HuH-7 (cell line): Measurements from ENCODE around the gene HBA1.
"Not testable (repeated sequence)": the region's sequence is repeated elsewhere in the genome, so short reads cannot be mapped to it uniquely, and the experiment has no call there.

ENCODE experiments used
- DNase-seq: peaks from one replicate; pipeline ENCODE4 v3.0.0; 2011; ENCODE audit warnings: low spot score

The HBA1 gene

GRCh38 chr16:203246-203645 lies 26.8 kb downstream of the HBA1 start:
- no peak for DNase-seq

DNA sequence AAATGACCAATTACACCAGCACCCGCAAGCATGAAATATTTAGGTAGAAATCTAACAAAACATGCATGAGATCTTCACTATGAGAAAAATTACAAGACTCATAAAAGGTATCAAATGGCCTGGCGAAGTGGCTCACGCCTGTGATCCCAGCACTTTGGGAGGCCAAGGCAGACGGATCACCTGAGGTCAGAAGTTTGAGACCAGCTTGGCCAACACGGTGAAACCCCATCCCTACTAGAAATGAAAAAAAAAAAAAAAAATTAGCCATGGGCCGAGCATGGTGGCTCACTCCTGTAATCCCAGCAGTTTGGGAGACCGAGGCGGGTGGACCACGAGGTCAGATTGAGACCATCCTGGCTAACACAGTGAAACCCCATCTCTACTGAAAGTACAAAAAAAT lies 27.6 kb downstream of the HBA1 start:
- not testable (repeated sequence) for DNase-seq

DNA sequence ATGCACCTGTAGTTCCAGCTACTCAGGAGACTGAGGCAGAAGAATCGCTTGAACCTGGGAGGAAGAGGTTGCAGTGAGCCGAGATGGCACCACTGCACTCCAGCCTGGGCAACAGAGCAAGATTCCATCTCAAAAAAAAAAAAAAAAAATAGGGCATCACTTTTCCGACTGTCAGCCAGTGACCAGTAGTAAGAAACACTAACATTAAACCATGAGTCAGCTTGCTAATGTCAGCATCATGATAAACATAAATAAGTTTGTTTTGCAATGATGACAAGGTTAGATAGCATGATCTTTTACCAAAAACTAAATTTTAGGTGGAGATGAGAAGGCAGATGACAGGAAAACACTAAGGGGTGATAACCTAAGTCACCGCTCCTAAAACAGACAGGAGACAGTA lies 32.9 kb downstream of the HBA1 start:
- not testable (repeated sequence) for DNase-seq

GRCh38 chr16:211631-212180 lies 35.2 kb downstream of the HBA1 start:
- not testable (repeated sequence) for DNase-seq

DNA sequence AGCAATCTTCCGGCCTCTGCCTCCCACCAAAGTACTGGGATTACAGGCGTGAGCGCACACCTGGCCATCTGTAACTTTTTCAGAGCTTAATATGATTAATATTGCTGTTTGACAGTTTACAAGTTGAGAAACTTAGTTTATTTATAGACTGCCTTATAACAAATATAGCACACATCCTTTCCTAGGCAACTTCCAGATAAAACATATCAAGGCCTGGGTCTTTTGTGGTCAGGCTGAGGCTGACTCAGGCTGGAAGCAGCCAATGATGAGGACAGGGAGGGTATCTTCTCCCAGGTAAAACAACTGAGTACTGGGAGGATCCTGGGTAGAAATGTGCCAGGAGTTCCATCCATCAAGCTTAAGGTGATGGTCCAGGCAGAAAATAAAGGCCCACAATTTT lies 36.5 kb downstream of the HBA1 start:
- DNase-seq, result no peak

DNA sequence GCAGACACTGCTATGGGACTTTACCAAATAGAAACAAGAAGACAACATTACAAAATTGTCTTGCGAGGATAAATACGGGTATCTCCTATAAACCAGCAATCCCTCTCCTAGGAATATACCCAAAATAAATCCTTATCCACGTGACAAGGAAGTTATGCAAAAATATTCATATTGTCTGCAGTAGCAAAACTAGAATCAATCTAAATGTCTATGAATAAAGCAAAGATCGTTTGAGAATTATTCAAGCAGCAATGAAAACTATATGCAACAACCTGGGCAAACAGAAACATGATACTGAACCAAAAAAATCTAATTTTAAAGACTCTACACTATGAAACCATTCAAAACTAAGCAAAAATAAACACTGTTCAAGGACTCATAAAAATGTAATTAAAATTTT lies 43.5 kb downstream of the HBA1 start:
- DNase-seq, result no peak
